LoVo (cell line): ENCODE measurements around the gene ST3GAL5.

ENCODE experiments used
- DNase-seq: peaks from one replicate; pipeline ENCODE4 v3.0.0-alpha.2; 2016; ENCODE audit warnings: low spot score

The ST3GAL5 gene

DNA sequence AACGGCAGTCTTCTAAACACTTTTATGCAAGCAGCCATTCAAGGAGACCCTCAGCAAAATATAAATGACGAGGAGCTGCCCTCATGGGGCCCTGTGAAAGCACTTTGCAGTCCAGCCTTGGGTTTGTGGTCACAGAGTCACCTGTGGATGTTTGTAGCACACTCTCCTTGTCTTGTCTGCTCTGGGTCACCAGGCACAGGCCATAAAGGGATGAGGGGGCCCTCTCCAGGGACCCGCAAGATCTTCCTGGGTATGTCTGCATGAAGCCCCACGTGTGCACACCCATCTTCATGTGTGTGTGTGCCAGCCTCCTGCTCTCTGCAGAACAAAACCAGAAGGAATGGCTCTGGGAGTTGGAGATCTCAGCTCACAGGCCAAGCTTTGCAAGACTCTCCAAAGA is 98.8 kb downstream of the ST3GAL5 start:
- DNase-seq: no peak

DNA sequence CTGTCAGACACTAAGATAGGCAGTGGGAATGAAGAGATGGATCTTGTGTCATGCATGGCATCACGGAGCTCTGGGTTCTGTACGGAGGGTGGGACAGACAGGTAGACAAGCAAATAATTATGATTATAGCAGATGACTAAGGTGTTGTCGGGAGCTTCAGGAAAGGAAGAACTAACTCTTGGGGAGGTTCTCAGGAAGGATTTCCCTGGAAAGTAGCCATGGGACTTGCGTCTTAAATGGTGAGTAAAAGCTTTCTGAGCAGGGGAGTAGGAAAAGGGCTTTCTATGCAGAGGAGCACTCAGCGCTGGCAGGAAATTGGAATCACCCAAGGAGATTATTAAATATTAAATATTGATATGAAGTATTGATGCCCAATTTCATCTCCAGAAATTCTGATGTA is 99.5 kb downstream of the ST3GAL5 start:
- DNase-seq: no peak

DNA sequence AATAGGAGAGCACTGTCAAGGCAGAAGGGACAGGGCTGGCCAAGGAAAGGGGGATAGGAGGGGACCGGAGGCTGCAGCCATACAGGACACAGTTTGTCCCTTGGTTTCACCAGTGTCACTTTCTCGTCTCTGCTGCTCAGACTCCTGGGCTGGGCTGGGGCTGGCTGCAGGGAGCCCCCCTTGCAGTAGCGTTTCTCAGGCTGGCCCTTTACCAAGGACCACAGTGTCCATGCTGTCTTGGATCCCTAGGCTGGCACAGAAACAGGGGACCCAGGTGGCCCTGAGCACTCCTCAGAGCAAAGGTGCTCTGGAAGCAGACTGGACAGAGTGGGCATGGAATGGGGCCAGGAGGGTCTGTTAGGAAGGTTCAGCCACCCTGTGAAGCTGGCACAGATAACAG is 100.2 kb downstream of the ST3GAL5 start:
- no peak for DNase-seq

DNA sequence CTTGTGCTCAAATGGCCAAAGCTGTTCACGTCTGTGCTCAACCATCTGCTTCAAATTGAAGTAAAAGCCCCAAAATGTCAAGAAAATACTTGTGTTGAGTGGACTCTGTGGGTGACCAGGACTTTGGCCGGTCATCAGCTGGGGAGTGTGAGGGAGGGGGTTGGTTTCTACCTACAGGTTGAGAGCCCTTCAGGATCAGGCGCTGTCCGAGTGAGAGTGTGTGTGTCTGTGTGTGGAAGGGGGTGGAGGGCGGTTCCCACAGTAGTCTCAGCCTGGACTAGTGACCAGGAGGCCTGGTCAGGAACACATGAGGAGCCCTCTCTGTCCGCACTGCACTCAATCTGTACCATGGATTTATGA is 100.8 kb downstream of the ST3GAL5 start:
- no peak for DNase-seq

DNA sequence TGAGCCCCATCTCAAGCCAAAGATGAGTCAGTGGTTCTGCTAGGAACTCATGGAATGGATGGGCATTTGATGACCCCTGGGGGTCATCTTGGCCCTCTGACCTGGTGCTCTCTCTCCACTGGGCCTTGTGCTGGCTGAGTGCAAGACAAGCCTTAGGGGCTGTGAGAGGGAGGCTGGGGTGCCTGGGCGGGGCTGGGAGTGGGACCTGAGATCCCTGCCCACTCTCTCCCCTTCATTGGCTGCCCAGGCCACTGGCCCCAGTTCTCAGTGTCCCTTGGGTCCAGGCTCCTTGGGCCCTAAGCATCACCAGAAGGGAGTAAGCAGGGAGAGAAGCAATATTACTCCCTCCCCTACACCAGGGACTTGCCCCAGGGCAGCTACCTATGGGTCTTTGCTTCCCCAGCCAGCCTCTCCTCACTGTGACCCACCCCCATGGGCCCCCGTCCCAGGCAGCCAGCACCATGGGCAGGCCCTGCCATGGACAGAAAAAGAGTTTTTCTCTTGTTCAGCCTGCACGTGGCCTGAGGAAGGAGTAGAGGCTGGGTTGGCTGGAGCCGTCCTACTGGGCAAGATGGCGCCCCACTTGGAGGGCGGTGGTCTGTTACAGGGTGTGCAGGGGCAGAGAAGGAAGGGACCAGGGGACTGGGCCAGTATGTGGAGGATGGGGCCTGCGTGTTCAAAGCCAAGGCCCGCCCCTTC is 101.4 kb downstream of the ST3GAL5 start:
- DNase-seq: no peak
